Activated naive CD4-positive, alpha-beta T cell treated with Interleukin-2 at 50 U/mL for 16 hours (primary cell): Measurements from ENCODE around the gene MGA.
A peak's percentile ranks its signal among the peaks of the same experiment; 100 is the strongest.

Source experiments
- DNase-seq: peaks from one replicate; pipeline ENCODE4 v3.0.0-alpha.2; 2020

The MGA gene

GRCh38 chr15:41810651-41811431 lies 150.6 kb downstream of the MGA start:
- no peak for DNase-seq

- peak; percentile 74 for DNase-seq
Observed at GRCh38 chr15:41811432-41812195, 151.4 kb downstream of the MGA start.

GRCh38 chr15:41812820-41813375 lies 152.7 kb downstream of the MGA start:
- DNase-seq: no peak

GRCh38 chr15:41813426-41813825 lies 153.2 kb downstream of the MGA start:
- no peak for DNase-seq

GRCh38 chr15:41814534-41814933 lies 154.3 kb downstream of the MGA start:
- DNase-seq: no peak

GRCh38 chr15:41816788-41817187 lies 156.6 kb downstream of the MGA start:
- no peak for DNase-seq

GRCh38 chr15:41817327-41817726 lies 157.1 kb downstream of the MGA start:
- DNase-seq: no peak

GRCh38 chr15:41817781-41818180 lies 157.6 kb downstream of the MGA start:
- DNase-seq: no peak

GRCh38 chr15:41819455-41820050 lies 159.3 kb downstream of the MGA start:
- DNase-seq: no peak

GRCh38 chr15:41820791-41821423 lies 160.7 kb downstream of the MGA start:
- no peak for DNase-seq

GRCh38 chr15:41821831-41822230 lies 161.6 kb downstream of the MGA start:
- no peak for DNase-seq

GRCh38 chr15:41822471-41822870 lies 162.3 kb downstream of the MGA start:
- DNase-seq: no peak
